ENCODE data around the gene TMEM43. TPM values are rescaled to one million over a fixed set of nuclear protein-coding genes. Genes with fewer than 3 reads are reported as not detected.

TMEM43 gene
- total RNA-seq, 4 donors from 2014 or later, result 64.0 to 140 (median 76.3) TPM

DNA sequence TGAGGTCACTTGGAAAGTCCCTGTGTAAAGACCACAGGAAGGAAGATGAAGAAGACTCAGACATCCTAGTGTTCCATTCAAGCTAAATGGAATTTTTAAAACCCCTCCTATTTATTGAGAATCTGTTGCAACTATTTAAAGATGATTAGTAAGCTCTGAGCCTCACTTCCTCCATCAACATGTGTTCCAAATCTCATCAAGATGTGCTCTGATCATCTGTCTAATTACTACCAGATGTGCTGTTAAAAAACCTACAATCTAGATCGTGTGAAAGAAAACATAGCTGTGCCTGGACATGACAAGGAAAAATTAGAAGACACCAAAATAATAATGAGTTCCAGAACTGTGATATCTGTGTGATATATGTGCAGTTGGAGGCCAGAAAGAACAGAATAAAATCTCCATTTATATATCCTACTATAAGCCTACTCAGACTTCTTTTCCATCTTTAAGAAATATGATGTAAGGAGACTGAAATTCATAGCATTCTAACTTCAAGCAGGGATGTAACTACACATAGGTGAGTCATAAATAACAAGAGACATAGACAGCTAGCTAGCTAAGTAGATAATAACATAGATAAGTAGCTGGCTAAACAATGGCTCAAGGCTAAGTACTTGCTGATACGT lies 45.8 kb downstream of the TMEM43 start:
- H3K9me3 ChIP-seq, result no peaks in the 10 kb centered on the region
- WGBS, 2 donors, result 46 to 50% methylated on average over 2 of the region's 2 CpGs
- peaks cover 32 to 73% (median 53%) of the 10 kb centered on the region in 3 donors for H3K36me3 ChIP-seq
- H3K27ac ChIP-seq, result no peak overlapping the region
- no peaks in the 10 kb centered on the region for H3K27me3 ChIP-seq
- DNase-seq, result no peak
- H3K4me3 ChIP-seq, result no peak overlapping the region
- TF ChIP-seq, protein P1, sequence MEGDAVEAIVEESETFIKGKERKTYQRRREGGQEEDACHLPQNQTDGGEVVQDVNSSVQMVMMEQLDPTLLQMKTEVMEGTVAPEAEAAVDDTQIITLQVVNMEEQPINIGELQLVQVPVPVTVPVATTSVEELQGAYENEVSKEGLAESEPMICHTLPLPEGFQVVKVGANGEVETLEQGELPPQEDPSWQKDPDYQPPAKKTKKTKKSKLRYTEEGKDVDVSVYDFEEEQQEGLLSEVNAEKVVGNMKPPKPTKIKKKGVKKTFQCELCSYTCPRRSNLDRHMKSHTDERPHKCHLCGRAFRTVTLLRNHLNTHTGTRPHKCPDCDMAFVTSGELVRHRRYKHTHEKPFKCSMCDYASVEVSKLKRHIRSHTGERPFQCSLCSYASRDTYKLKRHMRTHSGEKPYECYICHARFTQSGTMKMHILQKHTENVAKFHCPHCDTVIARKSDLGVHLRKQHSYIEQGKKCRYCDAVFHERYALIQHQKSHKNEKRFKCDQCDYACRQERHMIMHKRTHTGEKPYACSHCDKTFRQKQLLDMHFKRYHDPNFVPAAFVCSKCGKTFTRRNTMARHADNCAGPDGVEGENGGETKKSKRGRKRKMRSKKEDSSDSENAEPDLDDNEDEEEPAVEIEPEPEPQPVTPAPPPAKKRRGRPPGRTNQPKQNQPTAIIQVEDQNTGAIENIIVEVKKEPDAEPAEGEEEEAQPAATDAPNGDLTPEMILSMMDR (IDR thresholded peaks at IDR 0.05), result no peak
- no peak for TF ChIP-seq POLR2A (IDR thresholded peaks at IDR 0.05)
- peaks cover 0 to 15% (median 9%) of the 10 kb centered on the region in 3 donors for H3K4me1 ChIP-seq
- intact Hi-C loops (cut with DNase I), result loop anchor here (10.0 kb wide), 1 partner anchor 276 kb away; no protein-coding TSS in a partner anchor

DNA sequence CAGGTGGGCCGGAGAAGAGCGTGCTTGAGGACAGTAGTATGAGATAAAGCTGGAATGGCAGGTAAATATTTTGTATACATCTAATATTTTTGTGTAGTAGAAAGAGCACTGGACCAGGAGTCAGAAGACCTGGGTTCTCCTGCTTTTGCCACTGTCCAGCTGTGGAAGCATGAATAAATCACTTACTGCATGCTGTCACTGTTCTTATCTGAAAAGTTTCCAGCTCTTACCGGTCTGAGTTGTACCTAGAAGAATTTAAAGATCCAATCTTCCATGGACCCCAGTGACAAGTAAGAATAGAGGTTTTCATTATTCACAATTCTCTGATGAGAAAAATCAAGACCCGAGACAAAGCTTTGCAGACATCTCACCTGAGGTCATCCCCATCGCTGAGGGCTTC lies 47.6 kb downstream of the TMEM43 start:
- H3K27ac ChIP-seq, result no peak overlapping the region
- WGBS, 2 donors, result 90 to 93% methylated on average over 5 of the region's 5 CpGs
- no peak for DNase-seq

DNA sequence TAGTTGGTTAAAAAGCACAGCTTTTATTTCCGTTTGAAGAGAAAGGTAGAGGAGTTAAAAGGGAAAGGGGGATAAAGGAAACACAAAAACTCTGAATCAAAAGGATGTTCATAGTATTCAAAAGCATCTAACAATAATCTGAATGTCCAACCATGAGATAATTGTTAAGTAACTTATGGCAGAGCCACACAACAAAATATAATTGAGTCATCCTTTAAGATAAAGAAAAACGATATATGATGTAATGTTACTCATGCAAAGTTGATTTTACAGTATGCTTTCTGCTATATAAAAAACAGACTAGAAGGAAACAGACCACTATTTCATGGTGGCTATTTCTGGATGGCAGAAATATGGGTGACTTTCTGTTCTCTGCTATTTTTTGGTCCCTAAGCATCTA lies 49.6 kb downstream of the TMEM43 start:
- intact Hi-C loops (cut with DNase I), result loop anchor here (10.0 kb wide), 1 partner anchor 280 kb away; no protein-coding TSS in a partner anchor
- WGBS, 2 donors, result 46 to 62% methylated on average over 2 of the region's 2 CpGs
- Histone ChIP-seq H3K4me1 (peaks cover 11 to 44% (median 31%) of the 10 kb centered on the region in 3 donors), H3K27me3 (no peaks in the 10 kb centered on the region), H3K27ac (no peak overlapping the region), H3K9me3 (no peaks in the 10 kb centered on the region), H3K4me3 (no peak overlapping the region), H3K36me3 (peaks cover 17 to 35% (median 30%) of the 10 kb centered on the region in 3 donors)
- TF ChIP-seq, protein P1 (IDR thresholded peaks at IDR 0.05), result no peak
- no peak for TF ChIP-seq POLR2A (IDR thresholded peaks at IDR 0.05)
- DNase-seq, result no peak

More for the DNA sequence above, 47.6 kb downstream of the TMEM43 start:
- TF ChIP-seq, protein P1 (IDR thresholded peaks at IDR 0.05), result no peak
- no peak for TF ChIP-seq POLR2A (IDR thresholded peaks at IDR 0.05)
- Histone ChIP-seq H3K9me3 (no peaks in the 10 kb centered on the region), H3K4me3 (no peak overlapping the region), H3K4me1 (peaks cover 8 to 34% (median 25%) of the 10 kb centered on the region in 3 donors), H3K36me3 (peaks cover 26 to 55% (median 39%) of the 10 kb centered on the region in 3 donors), H3K27me3 (no peaks in the 10 kb centered on the region)
- intact Hi-C loops (cut with DNase I), result loop anchor here (10.0 kb wide), 1 partner anchor 278 kb away; no protein-coding TSS in a partner anchor

DNA sequence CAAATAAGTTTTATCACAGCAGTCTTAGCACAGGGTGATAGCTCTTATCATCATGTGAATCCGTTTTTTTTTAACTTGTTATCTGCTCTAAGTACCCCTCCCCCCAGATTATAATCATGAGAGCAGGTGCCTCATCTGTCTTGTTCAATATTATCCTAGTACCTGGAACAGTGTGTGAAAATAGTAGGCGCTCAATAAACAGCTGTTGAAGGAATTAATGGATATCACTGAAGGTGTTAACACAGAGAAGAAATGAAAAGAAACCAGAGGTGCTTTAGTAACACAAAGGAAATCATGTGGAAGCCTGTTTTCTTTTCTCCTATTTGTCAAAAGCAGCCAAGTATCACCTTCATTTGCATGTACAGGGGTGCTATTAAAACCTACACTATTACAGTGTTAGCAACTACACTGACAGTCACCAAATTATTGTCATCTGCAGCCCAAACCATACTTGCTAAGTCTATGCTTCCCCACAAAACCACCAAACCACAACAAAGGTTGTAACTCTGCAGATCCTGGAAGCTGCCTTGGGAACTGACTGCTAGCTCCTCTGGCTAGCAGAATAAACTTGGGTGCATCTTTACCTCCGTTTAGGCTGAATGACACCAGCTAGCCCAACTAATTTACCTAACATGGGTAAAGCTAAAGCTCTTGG lies 50.7 kb downstream of the TMEM43 start:
- TF ChIP-seq POLR2A (IDR thresholded peaks at IDR 0.05), result no peak
- TF ChIP-seq, protein P1 (IDR thresholded peaks at IDR 0.05), result no peak
- H3K4me1 ChIP-seq, result peaks cover 11 to 55% (median 35%) of the 10 kb centered on the region in 3 donors
- H3K4me3 ChIP-seq, result no peak overlapping the region
- peak overlapping the region in 1 of 4 donors; percentile 9 for H3K27ac ChIP-seq
- peaks cover 17 to 25% (median 20%) of the 10 kb centered on the region in 3 donors for H3K36me3 ChIP-seq
- no peaks in the 10 kb centered on the region for H3K9me3 ChIP-seq
- WGBS, 2 donors, result 27 to 33% methylated on average over 3 of the region's 3 CpGs
- DNase-seq, result no peak
- H3K27me3 ChIP-seq, result no peaks in the 10 kb centered on the region
- intact Hi-C loops (cut with DNase I), result loop anchor here (10.0 kb wide), 1 partner anchor 281 kb away; no protein-coding TSS in a partner anchor
